ENCODE measurements around the gene TCF7.

- TF ChIP-seq BRCA1 (CRISPR knock-in tag; IDR thresholded peaks at IDR 0.05) = no peak
- TF ChIP-seq SMAD9 (CRISPR knock-in tag; IDR thresholded peaks at IDR 0.05) = no peak
- TF ChIP-seq SETDB1 (CRISPR knock-in tag; IDR thresholded peaks at IDR 0.05; ENCODE audit: borderline replicate concordance) = no peak
These were observed 28.9 kb downstream of the TCF7 start for GRCh38 chr5:134143431-134143830.

All from HepG2 (cell line).